Activated gamma-delta T cell treated with anti-CD3 and anti-CD28 coated beads, Interleukin-2, amount 50 U/mL, for 16 hours (primary cell): ENCODE results near the gene THSD4.

ENCODE experiments used
- DNase-seq: peaks from one replicate; pipeline ENCODE4 v3.0.0-alpha.2; 2020; ENCODE audit warnings: low read depth

THSD4 gene

GRCh38 chr15:71588746-71589145 lies 473.5 kb downstream of the THSD4 start:
- DNase-seq: no peak

- no peak for DNase-seq
Measured at GRCh38 chr15:71591057-71591456, 475.8 kb downstream of the THSD4 start.

- no peak for DNase-seq
Measured at GRCh38 chr15:71592203-71592602, 476.9 kb downstream of the THSD4 start.

GRCh38 chr15:71595846-71596553 lies 480.7 kb downstream of the THSD4 start:
- no peak for DNase-seq

- DNase-seq: no peak
Measured at GRCh38 chr15:71596672-71597071, 481.4 kb downstream of the THSD4 start.

GRCh38 chr15:71597126-71597525 lies 481.9 kb downstream of the THSD4 start:
- DNase-seq: no peak

GRCh38 chr15:71597637-71598036 lies 482.4 kb downstream of the THSD4 start:
- no peak for DNase-seq

GRCh38 chr15:71598741-71599140 lies 483.5 kb downstream of the THSD4 start:
- no peak for DNase-seq

- no peak for DNase-seq
Measured at GRCh38 chr15:71599418-71600151, 484.3 kb downstream of the THSD4 start.

GRCh38 chr15:71600237-71600636 lies 485.0 kb downstream of the THSD4 start:
- no peak for DNase-seq

GRCh38 chr15:71601038-71601834 lies 486.0 kb downstream of the THSD4 start:
- no peak for DNase-seq

GRCh38 chr15:71603379-71603778 lies 488.1 kb downstream of the THSD4 start:
- DNase-seq: no peak

GRCh38 chr15:71607383-71607782 lies 492.1 kb downstream of the THSD4 start:
- no peak for DNase-seq

GRCh38 chr15:71610728-71611552 lies 495.7 kb downstream of the THSD4 start:
- DNase-seq: no peak

GRCh38 chr15:71611553-71612396 lies 496.5 kb downstream of the THSD4 start:
- no peak for DNase-seq

GRCh38 chr15:71612397-71612722 lies 497.1 kb downstream of the THSD4 start:
- no peak for DNase-seq

GRCh38 chr15:71612869-71613268 lies 497.6 kb downstream of the THSD4 start:
- no peak for DNase-seq

- DNase-seq: no peak
Measured at GRCh38 chr15:71623111-71623510, 507.8 kb downstream of the THSD4 start.

GRCh38 chr15:71626596-71627088 lies 511.4 kb downstream of the THSD4 start:
- no peak for DNase-seq

GRCh38 chr15:71627188-71627587 lies 511.9 kb downstream of the THSD4 start:
- no peak for DNase-seq

GRCh38 chr15:71627604-71628003 lies 512.3 kb downstream of the THSD4 start:
- no peak for DNase-seq
